Right hindlimb (tissue), 1 donor: Measurements from ENCODE around the gene SWSAP1.
A peak's percentile ranks its signal among the peaks of the same experiment; 100 is the strongest.
"Not testable (repeated sequence)": the region's sequence is repeated elsewhere in the genome, so short reads cannot be mapped to it uniquely, and the experiment has no call there.

Source experiments
- DNase-seq: peaks from one replicate; pipeline ENCODE4 v3.0.0-alpha.2; 2018

The SWSAP1 gene

DNA sequence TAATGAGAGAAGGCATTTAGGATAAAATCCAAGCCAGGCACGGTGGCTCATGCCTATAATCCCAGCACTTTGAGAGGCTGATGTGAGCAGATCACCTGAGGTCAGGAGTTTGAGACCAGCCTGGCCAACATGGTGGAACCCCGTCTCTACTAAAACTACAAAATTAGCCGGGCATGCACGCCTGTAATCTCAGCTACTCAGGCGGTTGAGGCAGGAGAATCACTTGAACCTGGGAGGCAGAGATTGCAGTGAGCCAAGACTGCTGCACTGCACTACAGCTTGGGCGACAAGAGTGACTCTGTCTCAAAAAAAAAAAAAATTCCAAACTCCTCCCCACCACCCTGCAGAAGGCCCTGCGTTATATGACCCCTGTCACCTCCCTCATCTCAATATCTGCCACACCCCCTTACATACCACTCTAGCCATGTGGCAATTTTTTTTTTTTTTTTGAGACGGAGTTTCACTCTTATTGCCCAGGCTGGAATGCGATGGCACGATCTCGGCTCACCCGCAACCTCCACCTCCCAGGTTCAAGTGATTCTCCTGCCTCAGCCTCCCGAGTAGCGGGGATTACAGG, 4.9 kb downstream of the SWSAP1 start:
- DNase-seq = not testable (repeated sequence)

DNA sequence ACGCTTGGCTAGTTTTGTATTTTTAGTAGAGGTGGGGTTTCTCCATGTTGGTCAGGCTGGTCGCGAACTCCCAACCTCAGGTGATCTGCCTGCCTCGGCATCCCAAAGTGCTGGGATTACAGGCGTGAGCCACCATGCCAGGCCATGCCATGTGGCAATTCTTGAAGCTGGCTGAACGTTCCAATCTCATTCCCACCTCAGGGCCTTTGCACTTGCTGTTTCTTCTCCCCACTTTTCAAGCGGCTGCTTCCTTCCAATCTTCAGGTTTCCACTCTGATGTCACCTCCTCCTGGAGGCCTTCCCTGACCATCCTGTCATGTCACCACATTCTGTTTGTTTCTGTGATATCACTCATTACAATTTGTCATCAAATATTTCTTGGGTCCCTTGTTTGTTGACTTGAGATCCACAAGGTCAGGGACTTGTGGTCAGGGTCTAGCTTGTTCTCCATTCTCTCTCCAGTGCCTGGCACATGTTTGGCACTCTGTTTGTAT, 5.4 kb downstream of the SWSAP1 start:
- DNase-seq = no peak

DNA sequence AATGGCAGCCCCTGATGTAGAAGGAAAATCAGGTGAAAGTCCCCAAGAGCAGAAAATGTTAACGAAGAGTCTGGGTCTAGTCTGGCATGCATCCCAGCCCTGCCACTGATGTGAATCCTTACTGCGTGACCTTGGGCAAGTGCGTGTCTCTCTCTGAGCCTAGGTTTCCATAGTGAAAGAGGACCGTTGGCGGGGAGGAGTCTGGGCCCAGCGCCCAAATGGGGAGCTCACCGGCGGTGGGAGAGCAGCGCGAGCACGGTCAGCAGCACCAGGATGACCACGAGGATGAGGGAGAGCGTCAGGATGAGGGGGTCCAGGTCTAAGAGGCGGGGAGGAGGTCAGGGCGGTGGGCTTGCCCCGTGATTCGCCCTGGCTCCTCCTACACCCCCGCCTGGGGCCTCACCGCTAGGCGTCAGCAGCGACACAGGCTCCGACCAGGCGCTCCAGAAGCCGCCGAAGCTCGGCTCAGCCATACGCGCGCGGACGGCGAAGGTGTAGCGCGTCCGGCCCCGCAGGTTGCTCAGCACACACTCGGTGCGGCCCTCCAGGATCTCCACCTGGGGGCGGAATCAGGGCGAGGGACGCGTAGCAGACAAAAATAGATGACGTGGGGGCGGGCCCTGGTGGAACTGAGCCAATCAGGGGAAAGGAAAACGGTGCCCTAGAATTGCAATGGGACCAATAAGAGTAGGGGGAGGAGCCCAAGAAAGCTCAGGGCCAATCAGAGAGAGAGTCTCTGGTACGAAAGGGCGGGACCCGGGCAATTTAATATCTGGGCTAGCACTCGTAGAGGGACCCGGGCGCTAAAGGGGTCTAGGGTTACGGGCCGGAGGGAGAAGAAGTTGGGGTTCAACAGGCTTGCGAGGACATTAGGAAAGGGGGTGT, 6.4 kb downstream of the SWSAP1 start:
- DNase-seq = peak; percentile 97

DNA sequence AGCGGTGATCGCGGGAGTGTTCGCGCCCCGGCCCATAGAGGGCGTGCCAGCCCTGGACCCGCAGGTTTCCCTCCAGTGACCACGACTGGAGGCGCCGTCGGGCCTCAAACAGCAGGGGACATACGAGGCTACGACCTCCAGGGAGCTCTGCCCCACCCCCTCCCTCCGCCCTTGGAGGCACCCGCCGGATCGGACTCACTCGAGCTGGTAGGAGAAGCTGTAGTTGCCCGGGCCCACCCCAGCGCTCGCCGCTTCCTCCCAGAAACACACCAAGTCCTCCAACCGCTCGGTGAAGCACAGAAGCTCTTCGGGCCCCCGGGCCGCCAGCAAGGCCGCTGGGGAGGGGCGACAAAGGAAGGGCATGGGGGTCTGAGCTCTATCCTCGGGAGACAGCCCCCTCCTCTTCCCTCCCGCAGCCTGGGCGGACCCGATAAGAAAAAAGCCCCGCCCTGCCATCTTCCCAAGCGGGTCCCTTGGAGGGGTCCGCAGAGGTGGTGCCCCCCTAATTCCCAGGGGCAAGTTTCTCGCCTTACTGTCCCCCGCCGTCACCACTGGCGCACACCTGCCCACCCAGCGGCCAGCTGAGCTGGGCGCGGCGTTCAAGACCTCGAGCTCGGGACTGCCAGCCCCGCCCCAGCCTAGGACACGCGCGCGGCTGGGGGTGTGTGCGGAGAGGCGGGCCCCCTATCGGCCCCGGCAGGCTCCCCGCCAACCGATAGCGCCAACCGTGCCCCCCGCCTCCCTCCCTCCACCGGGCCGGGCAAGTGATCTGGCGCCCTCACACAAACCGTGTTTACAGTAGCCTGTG, 8.6 kb downstream of the SWSAP1 start:
- DNase-seq = no peak

DNA sequence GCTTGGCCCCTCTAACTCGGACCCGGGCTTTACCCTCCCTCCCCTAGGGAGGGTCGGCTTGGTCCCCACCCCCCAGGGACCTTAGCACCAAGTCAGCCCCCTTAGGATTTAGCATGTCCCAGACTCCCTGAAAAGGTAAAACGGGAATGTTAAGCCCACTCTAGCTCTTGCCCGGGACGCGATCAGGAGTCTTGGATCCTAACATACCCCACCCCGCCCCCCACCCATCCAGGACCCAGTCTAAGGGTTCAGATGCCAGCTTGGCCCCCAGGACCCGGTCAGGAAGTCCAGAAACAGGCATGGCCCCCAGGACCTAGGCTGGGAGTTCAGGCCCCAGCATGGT, 9.2 kb downstream of the SWSAP1 start:
- DNase-seq = no peak

DNA sequence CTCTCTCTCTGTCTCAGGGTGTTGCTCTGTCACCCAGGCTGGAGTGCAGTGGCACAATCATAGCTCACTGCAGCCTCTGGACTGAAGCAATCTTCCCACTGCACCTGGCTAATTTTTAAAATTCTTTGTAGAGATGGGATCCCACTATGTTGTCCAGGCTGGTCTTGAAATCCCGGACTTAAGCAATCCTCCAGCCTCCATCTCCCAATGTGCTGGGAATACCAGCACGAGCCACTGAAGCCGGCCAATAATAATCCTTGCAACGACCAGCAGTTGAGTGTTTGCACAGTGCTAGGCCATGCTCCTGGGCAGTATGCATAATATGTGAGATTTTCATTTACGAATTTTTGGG, 10.3 kb downstream of the SWSAP1 start:
- DNase-seq = no peak

DNA sequence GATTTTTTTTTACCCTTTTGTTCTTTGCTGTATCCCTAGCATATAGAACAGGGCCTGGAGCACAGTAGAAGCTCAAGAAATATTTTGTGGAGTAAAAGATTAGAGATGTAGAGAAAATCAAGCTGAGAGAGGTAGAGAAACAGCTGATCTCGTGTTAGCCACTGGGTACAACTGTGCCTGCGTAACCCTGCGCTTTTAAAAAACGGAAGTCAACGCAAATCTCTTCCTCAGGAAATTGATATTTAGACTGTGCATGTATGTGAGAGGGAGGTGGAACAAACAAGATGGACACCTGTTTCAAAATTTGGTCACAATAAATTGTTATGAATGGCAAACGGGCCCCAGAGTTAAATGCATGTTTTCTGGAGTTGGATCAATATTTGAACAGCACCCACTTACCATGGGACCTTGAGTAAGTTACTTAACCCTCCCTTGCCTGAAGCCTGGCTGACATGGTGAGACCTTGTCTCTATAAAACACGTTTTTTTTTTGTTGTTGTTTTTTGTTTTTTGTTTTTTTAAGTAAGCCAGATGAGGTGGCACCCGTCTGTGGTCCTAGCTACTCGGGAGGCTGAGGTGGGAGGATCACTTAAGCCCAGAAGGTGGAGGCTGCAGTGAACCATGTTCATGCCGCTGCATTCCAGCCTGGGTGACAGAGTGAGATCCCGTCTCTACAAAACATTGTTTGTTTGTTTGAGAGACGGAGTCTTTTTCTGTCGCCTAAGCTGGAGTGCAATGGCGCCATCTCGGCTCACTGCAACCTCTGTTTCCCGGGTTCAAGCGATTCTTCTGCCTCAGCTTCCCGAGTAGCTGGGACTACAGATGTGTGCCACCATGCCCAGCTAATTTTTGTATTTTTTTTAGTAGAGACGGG, 12.9 kb downstream of the SWSAP1 start:
- no peak for DNase-seq

DNA sequence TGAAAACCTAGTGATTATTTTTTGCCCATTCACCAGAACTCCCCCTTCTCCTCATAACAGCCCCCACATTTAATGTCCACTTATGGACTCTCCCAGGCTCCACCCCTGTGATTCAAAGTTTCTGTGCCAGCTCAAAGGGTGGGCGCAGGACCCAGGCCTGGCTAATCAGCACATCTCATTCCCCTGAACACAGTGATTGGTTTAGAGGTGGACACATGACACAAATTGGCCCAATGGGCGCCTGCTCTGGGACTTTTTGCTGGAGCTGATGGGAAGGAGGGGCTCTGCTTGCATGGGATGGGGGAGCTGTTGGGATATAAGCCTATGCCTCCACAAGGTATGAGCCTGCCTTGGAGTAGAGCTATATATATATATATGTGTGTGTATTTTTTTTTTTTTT, 15.9 kb downstream of the SWSAP1 start:
- DNase-seq = no peak

DNA sequence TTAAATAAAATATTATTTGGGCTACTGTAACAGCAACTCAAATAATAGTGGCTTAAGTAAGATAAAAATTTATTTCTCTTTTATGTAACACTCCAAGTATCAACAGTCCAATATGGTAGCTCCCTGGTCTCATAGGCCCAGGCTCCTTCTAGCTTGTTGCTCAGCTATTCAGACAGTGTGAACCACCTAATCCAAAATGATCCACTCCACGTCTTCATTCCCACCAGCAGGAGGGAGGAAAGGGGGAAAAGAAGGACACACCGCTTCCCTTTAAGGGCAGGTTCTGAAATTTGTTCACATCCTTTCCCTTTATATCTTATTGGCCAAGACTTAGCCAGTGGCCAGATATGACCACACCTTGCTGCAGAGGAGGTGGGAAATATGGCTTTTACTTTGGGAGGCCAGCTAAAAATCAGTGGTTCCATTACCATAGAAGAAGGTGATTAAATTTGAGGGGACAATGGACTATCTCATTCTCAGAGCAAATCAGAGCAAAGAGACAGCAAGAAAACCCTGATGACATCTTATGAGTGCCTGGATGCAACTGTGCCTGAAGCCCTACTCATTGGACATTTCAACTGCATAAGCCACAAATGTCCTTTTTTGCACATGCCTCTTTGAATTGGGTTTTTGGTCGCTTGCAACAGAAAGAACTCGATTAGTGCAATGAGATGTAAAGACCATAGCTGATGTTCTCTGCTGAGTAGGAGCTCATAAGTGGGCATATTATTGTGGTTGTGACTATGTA, 16.6 kb downstream of the SWSAP1 start:
- no peak for DNase-seq

DNA sequence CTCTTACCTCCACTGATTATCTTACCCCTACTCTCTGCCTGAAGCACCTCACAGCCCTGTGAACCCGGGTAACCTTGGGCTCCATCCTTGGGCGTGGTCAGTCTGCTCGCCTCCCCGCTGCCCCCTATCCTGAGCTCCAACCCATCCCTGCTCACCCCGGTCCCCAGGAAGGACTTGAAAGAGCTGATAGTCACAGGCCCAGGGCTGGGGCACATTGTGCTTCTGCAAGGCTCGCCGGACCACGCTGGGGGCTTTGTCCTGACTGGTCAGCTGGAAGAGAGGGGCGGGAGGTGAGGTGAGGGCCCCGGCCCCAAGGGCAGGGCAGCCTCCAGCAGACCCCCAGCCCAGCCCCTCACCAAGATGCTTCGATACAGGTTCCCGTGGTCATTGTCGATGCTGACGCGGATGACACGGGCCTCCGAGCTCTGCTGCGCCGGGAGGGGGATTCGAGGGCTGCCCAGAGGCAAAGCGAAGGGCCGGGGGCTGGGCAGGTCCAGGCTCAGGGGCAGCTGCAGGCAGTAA, 22.7 kb downstream of the SWSAP1 start:
- DNase-seq = no peak

DNA sequence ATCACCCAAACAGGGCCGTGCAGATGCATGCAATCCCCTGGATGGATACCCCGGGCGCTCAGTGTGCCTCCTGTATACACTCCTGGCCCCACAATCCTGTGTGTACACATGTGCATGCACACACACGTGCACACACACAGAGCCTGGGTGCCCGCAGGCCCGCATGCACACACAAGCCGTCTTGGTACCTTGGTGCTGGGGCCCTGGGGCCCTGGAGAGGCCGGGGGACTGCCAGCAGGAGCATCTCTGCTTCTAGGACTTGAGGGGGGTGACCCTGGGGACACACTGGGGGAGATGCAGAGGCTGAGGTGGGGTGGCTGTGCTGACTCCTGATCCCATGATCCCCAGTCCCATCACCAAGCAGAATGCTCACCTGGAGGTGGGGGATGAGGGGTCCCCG, 25.2 kb downstream of the SWSAP1 start:
- DNase-seq = no peak

DNA sequence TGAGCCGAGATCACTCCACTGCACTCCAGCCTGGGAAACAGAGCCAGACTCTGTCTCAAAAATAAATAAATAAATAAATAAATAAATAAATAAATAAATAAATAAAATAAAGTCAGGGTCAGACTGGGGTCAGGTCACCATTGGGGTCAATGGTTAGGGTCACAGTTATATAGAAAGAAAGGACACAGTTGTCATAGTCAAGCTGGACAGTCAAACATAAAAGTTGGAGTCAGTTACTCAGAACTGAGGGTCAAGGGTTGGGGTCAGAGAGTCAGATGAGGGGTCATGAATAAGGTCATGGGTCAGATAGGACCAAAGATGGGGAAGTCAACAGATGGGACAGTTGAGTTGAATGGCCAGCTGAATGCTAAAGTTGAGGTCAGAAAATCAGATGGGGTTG, 26.3 kb downstream of the SWSAP1 start:
- no peak for DNase-seq

DNA sequence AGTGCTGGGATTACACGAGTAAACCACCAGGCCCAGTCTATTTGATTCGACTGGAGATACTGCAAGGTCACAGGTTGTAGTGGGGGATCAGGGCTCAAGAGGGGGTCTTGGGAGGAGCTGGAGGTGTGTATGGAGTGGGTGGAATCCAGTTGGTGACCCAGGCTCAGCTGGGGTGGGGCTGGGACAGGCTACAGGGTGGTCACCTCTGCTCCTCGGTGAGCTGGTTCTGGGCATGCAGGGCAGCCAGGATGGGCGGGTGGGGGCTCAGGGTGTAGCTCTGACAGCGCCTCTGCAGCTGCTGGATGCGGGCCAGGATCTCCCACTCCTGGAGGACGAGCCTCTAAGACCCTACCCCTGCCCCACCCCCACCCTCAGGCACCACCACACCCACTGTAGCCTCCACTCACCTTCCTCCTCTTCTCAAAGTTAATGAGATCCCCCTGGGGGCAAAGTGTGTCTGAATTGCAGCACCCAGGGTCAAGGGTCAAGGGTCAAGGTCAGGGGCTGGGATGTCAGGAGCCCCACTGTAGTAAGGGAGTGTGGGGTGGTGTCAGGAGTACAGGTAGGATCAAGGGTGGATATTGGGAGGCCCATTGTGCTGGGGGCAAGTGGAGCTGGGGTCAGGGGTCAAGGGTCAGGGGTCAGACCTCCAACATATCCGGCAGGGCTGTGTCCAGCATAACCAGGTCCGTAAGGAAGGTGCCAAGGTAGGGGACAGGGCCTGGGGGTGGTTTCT, 27.5 kb downstream of the SWSAP1 start:
- no peak for DNase-seq

DNA sequence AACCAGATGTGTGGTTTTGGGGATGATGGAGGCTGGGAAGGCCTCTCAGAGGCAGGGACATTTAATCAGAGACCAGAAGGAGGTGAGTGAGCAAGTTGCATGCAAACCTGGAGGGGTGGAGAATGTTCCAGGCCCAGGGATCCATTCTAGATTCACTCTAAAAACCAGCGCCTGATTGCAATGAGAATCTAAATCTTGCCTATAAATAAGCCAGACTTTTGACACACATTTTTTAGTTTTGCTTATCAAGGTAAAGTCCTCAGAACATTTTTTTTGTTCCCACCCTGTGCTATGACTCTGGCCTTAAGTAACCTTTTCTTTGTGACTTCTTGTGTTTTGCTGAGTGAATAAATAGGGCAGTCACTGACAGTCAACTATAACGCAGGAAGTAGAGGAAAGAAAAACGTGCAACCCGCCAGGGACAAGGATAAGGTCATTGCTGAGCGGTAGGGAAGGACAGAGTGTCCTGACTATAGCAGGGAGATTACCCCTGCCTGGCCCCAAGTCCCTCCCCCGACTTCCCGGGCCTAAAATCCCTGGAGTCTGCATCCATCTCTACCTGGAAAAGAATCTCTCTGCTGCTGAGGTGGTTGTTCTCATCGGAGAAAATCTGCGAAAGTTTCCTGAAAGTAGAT, 30.2 kb downstream of the SWSAP1 start:
- DNase-seq = no peak

DNA sequence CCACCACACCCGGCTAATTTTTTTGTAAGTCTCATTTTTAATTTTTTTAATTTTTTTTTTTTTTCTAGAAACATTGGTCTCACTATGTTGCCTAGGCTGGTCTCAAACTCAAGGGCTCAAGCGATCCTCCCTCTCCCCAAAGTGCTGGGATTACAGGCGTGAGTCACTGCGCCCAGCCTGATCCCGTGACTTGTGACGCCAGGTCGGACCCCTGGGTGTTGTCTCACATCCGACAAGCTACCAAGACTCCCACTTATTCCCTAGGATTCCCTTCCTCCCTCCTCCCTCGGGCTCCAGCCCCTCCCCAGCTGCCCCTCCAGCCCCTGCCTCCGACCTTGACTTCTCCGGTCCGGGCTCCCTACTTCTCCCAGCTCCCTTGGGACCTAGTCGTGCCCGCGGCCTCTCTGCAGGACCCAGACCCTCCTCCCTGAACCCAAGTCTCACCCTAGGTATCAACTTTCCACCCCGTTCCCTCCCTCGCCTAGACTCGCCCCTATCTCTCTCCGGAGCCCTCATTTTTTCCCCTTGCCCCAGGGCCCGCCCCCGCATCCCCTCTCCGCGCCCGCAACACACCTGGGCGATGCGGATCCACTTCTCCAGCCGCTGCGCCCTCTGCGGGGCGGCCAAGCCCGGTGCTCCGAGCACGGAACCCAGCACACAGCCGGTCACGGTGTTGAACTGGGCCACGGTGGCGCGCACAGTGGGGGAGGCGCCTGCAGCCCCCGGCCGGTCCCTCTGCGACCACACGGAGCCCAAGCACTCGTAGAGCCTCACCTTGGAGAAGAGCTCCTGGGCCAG, 31.6 kb downstream of the SWSAP1 start:
- DNase-seq = no peak

DNA sequence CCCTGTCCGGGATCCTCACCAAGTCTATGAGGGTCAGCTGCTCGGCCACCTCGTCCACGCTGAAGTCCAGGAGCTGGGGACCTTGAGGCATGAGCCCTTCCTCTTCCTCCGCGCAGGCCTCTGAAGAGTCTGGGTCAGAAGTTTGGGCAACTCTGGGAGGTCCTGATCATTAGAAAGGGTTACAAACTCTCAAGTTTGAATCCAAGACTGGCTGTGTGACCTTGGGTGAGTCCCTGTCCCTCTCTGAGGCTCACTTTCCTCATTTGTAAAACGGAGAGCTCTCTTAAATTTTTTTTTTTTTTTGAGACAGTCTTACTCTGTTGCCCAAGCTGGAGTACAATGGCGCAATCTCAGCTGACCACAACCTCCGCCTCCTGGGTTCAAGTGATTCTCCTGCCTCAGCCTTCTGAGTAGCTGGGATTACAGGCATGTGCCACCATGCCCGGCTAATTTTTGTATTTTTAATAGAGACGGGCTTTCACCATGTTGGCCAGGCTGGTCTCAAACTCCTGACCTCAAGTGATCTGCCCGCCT, 32.3 kb downstream of the SWSAP1 start:
- not testable (repeated sequence) for DNase-seq

DNA sequence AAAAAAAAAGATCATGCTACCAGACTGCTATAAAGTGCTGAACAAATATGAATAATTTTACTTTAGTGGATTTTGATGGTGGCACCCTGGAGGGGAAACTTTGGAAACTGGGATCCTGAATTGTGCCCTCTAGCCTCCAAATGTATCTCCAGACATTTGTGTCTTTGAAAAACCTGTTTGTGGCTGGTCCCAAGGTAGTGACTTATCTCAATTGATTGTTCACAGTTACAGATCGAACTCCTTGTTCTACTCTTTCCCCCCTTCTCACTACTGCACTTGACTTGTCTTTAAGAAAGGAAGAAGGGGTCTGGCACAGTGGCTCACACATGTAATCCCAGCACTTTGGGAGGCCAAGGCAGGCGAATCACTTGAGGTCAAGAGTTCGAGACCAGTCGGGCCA, 34.1 kb downstream of the SWSAP1 start:
- no peak for DNase-seq

DNA sequence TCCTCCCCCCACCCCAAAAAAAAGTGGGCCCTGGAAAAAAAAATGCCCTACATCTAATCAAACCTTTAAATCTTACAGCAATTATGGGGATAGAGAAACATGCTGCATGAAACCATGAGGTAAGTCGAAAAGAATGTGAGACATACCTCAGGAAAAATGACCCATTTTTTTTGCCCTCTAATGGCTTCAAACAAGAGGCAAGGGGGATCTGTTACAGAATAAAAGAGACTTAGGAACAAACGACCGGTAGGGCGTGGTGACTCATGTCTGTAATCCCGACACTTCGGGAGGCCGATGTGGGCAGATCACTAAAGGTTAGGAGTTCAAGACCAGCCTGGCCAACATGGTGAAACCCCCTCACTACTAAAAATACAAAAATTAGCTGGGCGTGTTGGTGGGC, 36.2 kb downstream of the SWSAP1 start:
- DNase-seq = no peak

DNA sequence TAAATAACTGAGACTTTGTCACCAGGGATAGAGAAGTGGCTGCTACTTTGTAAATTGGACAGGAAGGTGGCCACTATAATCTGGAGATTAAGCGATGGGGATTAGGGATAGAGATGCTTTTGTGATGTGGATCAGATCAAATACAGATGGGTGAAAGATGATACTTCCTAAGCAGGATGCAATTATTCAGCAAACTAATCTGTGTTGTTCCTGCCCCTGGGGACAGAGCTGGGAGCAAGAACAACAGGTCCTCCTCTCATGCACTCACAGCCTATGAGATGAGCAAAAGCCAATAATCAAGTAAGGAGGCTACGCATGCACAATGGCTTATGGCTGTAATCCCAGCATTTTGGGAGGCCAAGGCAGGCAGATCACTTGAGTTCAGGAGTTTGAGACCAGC, 40.1 kb downstream of the SWSAP1 start:
- no peak for DNase-seq
